Progenitor cell of endocrine pancreas (in vitro differentiated cells): ENCODE measurements around the gene SPO11. TPM values are rescaled to one million over a fixed set of nuclear protein-coding genes. Genes with fewer than 3 reads are reported as not detected.

Source experiments
- DNase-seq: peaks from one replicate; pipeline ENCODE4 v3.0.0; 2021; ENCODE audit warnings: low spot score; ENCODE audit not compliant: unreplicated experiment
- H3K27ac Mint-ChIP-seq: 2 replicates; pipeline ENCODE4 v1.8.0; 2021; ENCODE audit warnings: mild to moderate bottlenecking, moderate library complexity, mixed read lengths
- H3K27me3 Mint-ChIP-seq: 2 replicates; pipeline ENCODE4 v1.8.0; 2021; ENCODE audit warnings: mixed read lengths
- H3K36me3 Mint-ChIP-seq: 2 replicates; pipeline ENCODE4 v1.8.0; 2022; ENCODE audit warnings: mixed read lengths; ENCODE audit not compliant: insufficient read depth
- H3K4me1 Mint-ChIP-seq: 2 replicates; pipeline ENCODE4 v1.8.0; 2021; ENCODE audit warnings: low read depth, mixed read lengths
- H3K4me3 Mint-ChIP-seq: 2 replicates; pipeline ENCODE4 v1.8.0; 2021; ENCODE audit warnings: low read depth, mild to moderate bottlenecking, moderate library complexity, mixed read lengths
- H3K9me3 Mint-ChIP-seq: 2 replicates; pipeline ENCODE4 v1.8.0; 2021; ENCODE audit warnings: low read depth, mixed read lengths
- total RNA-seq: library from RNA; stranded (reverse); gene quantifications from 2 replicates; pipeline ENCODE4 v1.2.1, GENCODE V29; 2021
- TF ChIP-seq, protein P1 (sequence below): fragments of 200-600 bp; sonication (generic); IDR thresholded peaks from one replicate; pipeline ENCODE4 v1.5.0; 2021; ENCODE audit warnings: antibody characterized with exemption, mild to moderate bottlenecking; ENCODE audit not compliant: unreplicated experiment

The SPO11 gene
- total RNA-seq, 1 donor from 2014 or later: not detected

DNA sequence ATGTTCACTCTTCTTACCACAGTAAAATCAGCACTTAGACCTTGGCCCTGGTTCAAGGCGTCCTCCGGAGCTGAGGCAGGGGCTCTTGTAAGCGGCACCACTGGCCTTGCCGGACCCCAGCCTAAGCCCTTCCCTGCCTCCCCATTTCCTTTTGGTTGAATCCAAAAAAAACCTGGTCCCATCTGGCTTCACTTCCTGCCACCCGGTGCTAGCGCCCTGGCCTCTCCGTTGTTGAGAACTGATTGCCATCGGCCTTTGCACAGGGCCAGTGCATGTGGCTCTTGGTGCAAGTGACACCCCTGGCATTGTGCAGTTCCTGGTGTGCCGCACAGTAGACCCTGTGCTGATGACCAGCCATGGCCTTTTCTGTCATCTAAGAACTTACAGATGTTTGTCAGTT, 42.6 kb downstream of the SPO11 start:
- Mint-ChIP-seq H3K36me3 (peaks cover 37% of the 10 kb centered on the region), H3K4me1 (no peaks in the 10 kb centered on the region), H3K9me3 (no peaks in the 10 kb centered on the region), H3K4me3 (no peak overlapping the region), H3K27me3 (no peaks in the 10 kb centered on the region), H3K27ac (no peak overlapping the region)
- TF ChIP-seq, protein P1, sequence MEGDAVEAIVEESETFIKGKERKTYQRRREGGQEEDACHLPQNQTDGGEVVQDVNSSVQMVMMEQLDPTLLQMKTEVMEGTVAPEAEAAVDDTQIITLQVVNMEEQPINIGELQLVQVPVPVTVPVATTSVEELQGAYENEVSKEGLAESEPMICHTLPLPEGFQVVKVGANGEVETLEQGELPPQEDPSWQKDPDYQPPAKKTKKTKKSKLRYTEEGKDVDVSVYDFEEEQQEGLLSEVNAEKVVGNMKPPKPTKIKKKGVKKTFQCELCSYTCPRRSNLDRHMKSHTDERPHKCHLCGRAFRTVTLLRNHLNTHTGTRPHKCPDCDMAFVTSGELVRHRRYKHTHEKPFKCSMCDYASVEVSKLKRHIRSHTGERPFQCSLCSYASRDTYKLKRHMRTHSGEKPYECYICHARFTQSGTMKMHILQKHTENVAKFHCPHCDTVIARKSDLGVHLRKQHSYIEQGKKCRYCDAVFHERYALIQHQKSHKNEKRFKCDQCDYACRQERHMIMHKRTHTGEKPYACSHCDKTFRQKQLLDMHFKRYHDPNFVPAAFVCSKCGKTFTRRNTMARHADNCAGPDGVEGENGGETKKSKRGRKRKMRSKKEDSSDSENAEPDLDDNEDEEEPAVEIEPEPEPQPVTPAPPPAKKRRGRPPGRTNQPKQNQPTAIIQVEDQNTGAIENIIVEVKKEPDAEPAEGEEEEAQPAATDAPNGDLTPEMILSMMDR: no peak
- no peak for DNase-seq

- H3K9me3 Mint-ChIP-seq: no peaks in the 10 kb centered on the region
- H3K36me3 Mint-ChIP-seq: peaks cover 38% of the 10 kb centered on the region
- TF ChIP-seq, protein P1: no peak
- H3K27me3 Mint-ChIP-seq: no peaks in the 10 kb centered on the region
- H3K4me1 Mint-ChIP-seq: no peaks in the 10 kb centered on the region
- no peak for DNase-seq
- H3K27ac Mint-ChIP-seq: no peak overlapping the region
- H3K4me3 Mint-ChIP-seq: no peak overlapping the region
Observed at GRCh38 chr20:57372581-57373350, 43.2 kb downstream of the SPO11 start.

DNA sequence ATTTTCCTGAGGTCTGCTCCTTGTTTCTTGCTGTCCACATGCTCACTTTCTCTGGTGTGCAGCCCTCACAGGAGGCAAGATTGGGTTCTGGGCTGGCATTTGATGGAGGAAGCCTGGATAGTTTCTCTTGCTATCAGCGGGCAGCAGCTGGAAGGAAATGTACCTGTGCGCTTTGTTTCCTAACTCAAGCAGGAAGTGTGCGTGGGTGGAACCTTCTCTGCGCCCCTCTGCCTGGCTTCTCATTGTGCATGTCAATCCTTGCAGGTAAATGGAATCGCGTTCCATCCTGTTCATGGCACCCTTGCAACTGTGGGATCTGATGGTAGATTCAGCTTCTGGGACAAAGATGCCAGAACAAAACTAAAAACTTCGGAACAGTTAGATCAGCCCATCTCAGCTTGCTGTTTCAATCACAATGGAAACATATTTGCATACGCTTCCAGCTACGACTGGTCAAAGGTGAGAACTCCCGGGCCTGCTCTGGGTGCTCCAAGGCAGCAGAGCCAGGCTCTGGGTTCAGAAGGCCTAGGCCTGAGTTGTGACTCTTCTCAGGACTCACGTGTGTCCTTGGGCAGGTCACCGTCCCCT, 44.8 kb downstream of the SPO11 start:
- no peak overlapping the region for H3K4me3 Mint-ChIP-seq
- TF ChIP-seq, protein P1: no peak
- H3K36me3 Mint-ChIP-seq: peaks cover 30% of the 10 kb centered on the region
- no peaks in the 10 kb centered on the region for H3K9me3 Mint-ChIP-seq
- H3K27me3 Mint-ChIP-seq: no peaks in the 10 kb centered on the region
- DNase-seq: no peak
- no peak overlapping the region for H3K27ac Mint-ChIP-seq
- no peaks in the 10 kb centered on the region for H3K4me1 Mint-ChIP-seq

GRCh38 chr20:57374931-57375651, 45.5 kb downstream of the SPO11 start:
- Mint-ChIP-seq H3K27ac (no peak overlapping the region), H3K27me3 (no peaks in the 10 kb centered on the region), H3K9me3 (no peaks in the 10 kb centered on the region), H3K4me3 (no peak overlapping the region), H3K4me1 (no peaks in the 10 kb centered on the region), H3K36me3 (peaks cover 24% of the 10 kb centered on the region)
- TF ChIP-seq, protein P1: no peak
- DNase-seq: no peak

DNA sequence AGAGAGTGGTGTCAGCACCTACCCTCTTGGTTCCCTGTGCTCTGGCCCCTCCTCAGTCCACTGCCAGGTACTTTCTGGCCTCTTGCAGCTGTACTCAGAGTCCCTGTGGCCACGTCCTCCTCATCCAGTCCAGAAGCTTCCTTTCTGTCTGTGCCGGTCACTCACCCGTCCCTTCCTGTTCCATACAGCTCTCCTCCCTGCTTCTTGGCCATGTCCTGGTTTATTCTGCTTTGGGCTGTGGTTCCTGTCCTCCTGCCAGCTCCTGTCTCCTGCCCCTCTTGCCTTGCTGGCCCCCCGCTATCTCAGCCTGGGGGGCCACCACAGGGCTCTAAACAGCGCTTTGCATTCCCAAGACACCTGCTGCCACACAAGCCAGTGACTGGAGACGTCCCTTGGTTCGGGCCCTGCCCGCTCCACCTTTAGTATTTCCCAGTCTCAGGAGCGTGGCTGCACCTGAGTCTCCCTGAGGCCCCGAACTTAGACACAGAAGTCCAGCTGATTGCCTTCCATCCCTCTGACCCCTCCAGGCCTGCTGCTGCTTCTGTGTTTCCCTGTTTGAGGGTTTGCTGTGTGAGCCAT, 46.1 kb downstream of the SPO11 start:
- no peak overlapping the region for H3K27ac Mint-ChIP-seq
- H3K9me3 Mint-ChIP-seq: no peaks in the 10 kb centered on the region
- no peaks in the 10 kb centered on the region for H3K27me3 Mint-ChIP-seq
- peaks cover 18% of the 10 kb centered on the region for H3K36me3 Mint-ChIP-seq
- H3K4me3 Mint-ChIP-seq: no peak overlapping the region
- H3K4me1 Mint-ChIP-seq: no peaks in the 10 kb centered on the region
- TF ChIP-seq, protein P1: no peak
- DNase-seq: no peak
